Neuronal stem cell (in vitro differentiated cells): Measurements from ENCODE around the gene SLC22A16.

Source experiments
- DNase-seq: peaks from one replicate; pipeline ENCODE4 v3.0.0-alpha.2; 2013; ENCODE audit warnings: low spot score
- H2AFZ ChIP-seq: one replicate; pipeline ENCODE4 v1.6.1; 2013; ENCODE audit warnings: mild to moderate bottlenecking, low read length, inconsistent platforms
- H2AK5ac ChIP-seq: 2 replicates; pipeline ENCODE4 v1.6.1; 2013; ENCODE audit warnings: low read depth, mild to moderate bottlenecking, inconsistent platforms, low read length, moderate library complexity, mixed read lengths
- H2BK120ac ChIP-seq: 2 replicates; pipeline ENCODE4 v1.6.1; 2013; ENCODE audit warnings: low read depth, mild to moderate bottlenecking, inconsistent platforms, low read length, moderate library complexity, mixed read lengths
- H2BK12ac ChIP-seq: one replicate; pipeline ENCODE4 v1.6.1; 2013; ENCODE audit warnings: low read length, inconsistent platforms
- H2BK15ac ChIP-seq: 2 replicates; pipeline ENCODE4 v1.6.1; 2013; ENCODE audit warnings: mild to moderate bottlenecking, low read length, inconsistent platforms, mixed read lengths
- H2BK5ac ChIP-seq: one replicate; pipeline ENCODE4 v1.6.1; 2013; ENCODE audit warnings: inconsistent platforms, mild to moderate bottlenecking, low read length, moderate library complexity
- H3K14ac ChIP-seq: one replicate; pipeline ENCODE4 v1.6.1; 2013; ENCODE audit warnings: low read length, inconsistent platforms
- H3K18ac ChIP-seq: 2 replicates; pipeline ENCODE4 v1.6.1; 2013; ENCODE audit warnings: low read length, inconsistent platforms
- H3K23ac ChIP-seq: 2 replicates; pipeline ENCODE4 v1.6.1; 2013; ENCODE audit warnings: low read depth, mild to moderate bottlenecking, mixed read lengths, low read length, inconsistent platforms; ENCODE audit not compliant: poor library complexity
- H3K27ac ChIP-seq: replicated peaks from 3 replicates; pipeline ENCODE4 v1.5.1; 2013; ENCODE audit warnings: low read length, inconsistent platforms
- H3K27me3 ChIP-seq, 3 experiments: 2 replicates each; pipeline ENCODE4 v1.6.1; 2013; ENCODE audit warnings: low read length in 3 of 3, mild to moderate bottlenecking in 2 of 3, inconsistent platforms in 1 of 3, low read depth in 1 of 3, mixed read lengths in 1 of 3, moderate library complexity in 1 of 3; ENCODE audit not compliant: control insufficient read depth in 3 of 3, insufficient read depth in 3 of 3
- H3K36me3 ChIP-seq, 2 donors: replicated peaks in 1 of 2; 2 replicates each; pipeline ENCODE4 v1.6.1; 2013; ENCODE audit warnings: low read length in 2 of 2; ENCODE audit not compliant: control insufficient read depth in 2 of 2, insufficient read depth in 2 of 2
- H3K4ac ChIP-seq: 2 replicates; pipeline ENCODE4 v1.6.1; 2013; ENCODE audit warnings: inconsistent platforms, mild to moderate bottlenecking, low read length, moderate library complexity
- H3K4me1 ChIP-seq, 2 donors: 1 replicate in 1 of 2; 2 replicates in 1 of 2; pipeline ENCODE4 v1.6.1; 2013; ENCODE audit warnings: low read length in 2 of 2, low read depth in 1 of 2; ENCODE audit not compliant: control insufficient read depth in 2 of 2, insufficient read depth in 1 of 2
- H3K4me2 ChIP-seq: one replicate; pipeline ENCODE4 v1.6.1; 2013; ENCODE audit warnings: mild to moderate bottlenecking, low read length, inconsistent platforms; ENCODE audit not compliant: insufficient read depth, poor library complexity, severe bottlenecking
- H3K4me3 ChIP-seq, 2 donors: 2 replicates each; pipeline ENCODE4 v1.5.1; 2013; ENCODE audit warnings: low read length in 2 of 2, mild to moderate bottlenecking in 2 of 2, inconsistent platforms in 1 of 2, moderate library complexity in 1 of 2
- H3K79me1 ChIP-seq: one replicate; pipeline ENCODE4 v1.6.1; 2013; ENCODE audit warnings: low read depth, mild to moderate bottlenecking, inconsistent platforms, low read length, moderate library complexity
- H3K9ac ChIP-seq: one replicate; pipeline ENCODE4 v1.6.1; 2013; ENCODE audit warnings: mild to moderate bottlenecking, low read depth, low read length, inconsistent platforms; ENCODE audit not compliant: poor library complexity
- H3K9me3 ChIP-seq, 2 donors: replicated peaks in 1 of 2; 2 replicates each; pipeline versions ENCODE3 to v1.6.1; 2013; ENCODE audit warnings: low read length in 2 of 2, mild to moderate bottlenecking in 2 of 2, inconsistent platforms in 1 of 2, low read depth in 1 of 2, mixed read lengths in 1 of 2, moderate library complexity in 1 of 2; ENCODE audit not compliant: control insufficient read depth in 2 of 2, insufficient read depth in 1 of 2
- H4K8ac ChIP-seq: one replicate; pipeline ENCODE4 v1.6.1; 2013; ENCODE audit warnings: low read depth, mild to moderate bottlenecking, inconsistent platforms, low read length, moderate library complexity
- H4K91ac ChIP-seq: one replicate; pipeline ENCODE4 v1.6.1; 2013; ENCODE audit warnings: low read length, low read depth, mild to moderate bottlenecking, inconsistent platforms; ENCODE audit not compliant: poor library complexity
- WGBS, 2 donors: extraction: QIAGEN DNeasy Blood & Tissue Kit; methylation state at CpG; one replicate each; pipeline ENCODE4 v1.1.7; 2013; ENCODE audit warnings: missing lambda C conversion rate in 2 of 2, mixed read lengths in 1 of 2; ENCODE audit not compliant: insufficient read length in 2 of 2, insufficient replicate concordance in 1 of 2; ENCODE audit errors: extremely low coverage in 2 of 2; 5-methylcytosine and 5-hydroxymethylcytosine counted together

Gene SLC22A16

GRCh38 chr6:110495949-110496348 is 19.5 kb upstream of the SLC22A16 start:
- Histone ChIP-seq H4K8ac (no peak overlapping the region), H3K4me2 (no peak overlapping the region), H3K9ac (no peak overlapping the region), H2BK12ac (no peak overlapping the region), H3K4ac (no peak overlapping the region), H3K4me3 (no peak overlapping the region), H3K27ac (no peak overlapping the region), H2BK15ac (no peak overlapping the region), H3K23ac (no peak overlapping the region), H3K18ac (no peak overlapping the region), H3K27me3 (no peaks in the 10 kb centered on the region), H3K4me1 (peaks cover 0 to 5% of the 10 kb centered on the region in 2 donors), H3K79me1 (no peaks in the 10 kb centered on the region), H3K14ac (no peak overlapping the region), H2BK5ac (no peak overlapping the region), H2AK5ac (no peak overlapping the region), H3K36me3 (no peaks in the 10 kb centered on the region), H2BK120ac (no peak overlapping the region), H4K91ac (no peak overlapping the region), H2AFZ (no peak overlapping the region), H3K9me3 (no peaks in the 10 kb centered on the region)
- no peak for DNase-seq
- WGBS, 2 donors, result no CpG with 5 or more reads among the region's 4 CpGs

- no CpG with 5 or more reads among the region's 9 CpGs for WGBS, 2 donors
- Histone ChIP-seq H3K4me3 (no peak overlapping the region), H3K9ac (no peak overlapping the region), H3K27ac (no peak overlapping the region), H3K79me1 (no peaks in the 10 kb centered on the region), H2BK120ac (no peak overlapping the region), H3K18ac (no peak overlapping the region), H3K4ac (no peak overlapping the region), H3K27me3 (no peaks in the 10 kb centered on the region), H3K36me3 (no peaks in the 10 kb centered on the region), H3K14ac (no peak overlapping the region), H4K8ac (no peak overlapping the region), H2AFZ (no peak overlapping the region), H2BK5ac (no peak overlapping the region), H3K4me2 (no peak overlapping the region), H2BK12ac (no peak overlapping the region), H2AK5ac (no peak overlapping the region), H3K4me1 (peaks cover 0 to 5% of the 10 kb centered on the region in 2 donors), H3K23ac (no peak overlapping the region), H4K91ac (no peak overlapping the region), H3K9me3 (no peaks in the 10 kb centered on the region), H2BK15ac (no peak overlapping the region)
- no peak for DNase-seq
Observed at GRCh38 chr6:110493253-110493800, 16.9 kb upstream of the SLC22A16 start.

- no peak overlapping the region for H3K4ac ChIP-seq
- no peak overlapping the region for H2BK12ac ChIP-seq
- DNase-seq, result no peak
- H3K27me3 ChIP-seq, result no peaks in the 10 kb centered on the region
- H2AK5ac ChIP-seq, result no peak overlapping the region
- no peak overlapping the region for H3K4me3 ChIP-seq
- H3K27ac ChIP-seq, result no peak overlapping the region
- H3K79me1 ChIP-seq, result no peaks in the 10 kb centered on the region
- H3K4me2 ChIP-seq, result no peak overlapping the region
- no peak overlapping the region for H3K9ac ChIP-seq
- H2AFZ ChIP-seq, result no peak overlapping the region
- H2BK5ac ChIP-seq, result no peak overlapping the region
- H3K14ac ChIP-seq, result no peak overlapping the region
- no peak overlapping the region for H3K18ac ChIP-seq
- H3K9me3 ChIP-seq, result no peaks in the 10 kb centered on the region
- H4K8ac ChIP-seq, result no peak overlapping the region
- H4K91ac ChIP-seq, result no peak overlapping the region
- H3K23ac ChIP-seq, result no peak overlapping the region
- H3K4me1 ChIP-seq, result peaks cover 0 to 5% of the 10 kb centered on the region in 2 donors
- no CpG with 5 or more reads among the region's 7 CpGs for WGBS, 2 donors
- H2BK120ac ChIP-seq, result no peak overlapping the region
- H2BK15ac ChIP-seq, result no peak overlapping the region
- no peaks in the 10 kb centered on the region for H3K36me3 ChIP-seq
Observed at GRCh38 chr6:110492584-110492983, 16.2 kb upstream of the SLC22A16 start.

GRCh38 chr6:110491644-110492317 is 15.4 kb upstream of the SLC22A16 start:
- Histone ChIP-seq H2BK15ac (no peak overlapping the region), H2BK12ac (no peak overlapping the region), H4K8ac (no peak overlapping the region), H2AK5ac (no peak overlapping the region), H3K9me3 (no peaks in the 10 kb centered on the region), H3K4me2 (no peak overlapping the region), H2AFZ (no peak overlapping the region), H4K91ac (no peak overlapping the region), H3K4ac (no peak overlapping the region), H3K79me1 (no peaks in the 10 kb centered on the region), H3K9ac (no peak overlapping the region), H3K27me3 (no peaks in the 10 kb centered on the region), H3K14ac (no peak overlapping the region), H3K4me1 (peaks cover 0 to 5% of the 10 kb centered on the region in 2 donors), H3K36me3 (no peaks in the 10 kb centered on the region), H3K23ac (no peak overlapping the region), H2BK5ac (no peak overlapping the region), H3K27ac (no peak overlapping the region), H3K18ac (no peak overlapping the region), H3K4me3 (no peak overlapping the region), H2BK120ac (no peak overlapping the region)
- DNase-seq, result no peak
- no CpG with 5 or more reads among the region's 7 CpGs for WGBS, 2 donors
